ENCODE results near the gene EDNRA. TPM values are rescaled to one million over a fixed set of nuclear protein-coding genes. Genes with fewer than 3 reads are reported as not detected.

EDNRA gene
- total and polyA plus RNA-seq, 8 donors, result 0.58 to 24.6 (median 4.1) TPM; not detected in 1

DNA sequence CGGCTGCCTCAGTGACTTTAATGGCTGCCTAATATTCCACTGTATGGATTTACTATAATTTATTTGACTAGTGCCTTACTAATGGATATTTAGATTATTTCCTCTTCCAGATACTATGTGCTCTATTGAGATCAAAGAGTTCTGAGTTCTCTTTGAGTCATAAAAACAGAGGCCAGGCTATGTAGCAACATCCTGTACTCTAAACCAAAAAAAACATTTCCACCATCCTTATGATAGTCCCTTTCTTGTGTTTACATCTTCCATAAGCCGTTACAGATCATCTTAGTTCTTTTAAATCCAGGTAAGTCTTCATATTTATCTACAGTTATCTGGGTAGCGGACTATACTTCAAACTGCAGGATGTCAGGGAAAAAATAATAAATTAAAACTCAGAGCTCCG, 79.7 kb downstream of the EDNRA start:
- Histone ChIP-seq H3K4me1 (no peaks in the 10 kb centered on the region), H3K27me3 (no peaks in the 10 kb centered on the region), H3K27ac (no peak overlapping the region), H3K9me3 (peaks cover 0 to 8% (median 3%) of the 10 kb centered on the region in 4 donors), H3K36me3 (no peaks in the 10 kb centered on the region), H3K4me3 (no peak overlapping the region)
- TF ChIP-seq POLR2A (IDR thresholded peaks at IDR 0.05) (no peak), EP300 (IDR thresholded peaks at IDR 0.05) (no peak), POLR2AphosphoS5 (IDR thresholded peaks at IDR 0.05) (no peak)
- TF ChIP-seq, protein P1, sequence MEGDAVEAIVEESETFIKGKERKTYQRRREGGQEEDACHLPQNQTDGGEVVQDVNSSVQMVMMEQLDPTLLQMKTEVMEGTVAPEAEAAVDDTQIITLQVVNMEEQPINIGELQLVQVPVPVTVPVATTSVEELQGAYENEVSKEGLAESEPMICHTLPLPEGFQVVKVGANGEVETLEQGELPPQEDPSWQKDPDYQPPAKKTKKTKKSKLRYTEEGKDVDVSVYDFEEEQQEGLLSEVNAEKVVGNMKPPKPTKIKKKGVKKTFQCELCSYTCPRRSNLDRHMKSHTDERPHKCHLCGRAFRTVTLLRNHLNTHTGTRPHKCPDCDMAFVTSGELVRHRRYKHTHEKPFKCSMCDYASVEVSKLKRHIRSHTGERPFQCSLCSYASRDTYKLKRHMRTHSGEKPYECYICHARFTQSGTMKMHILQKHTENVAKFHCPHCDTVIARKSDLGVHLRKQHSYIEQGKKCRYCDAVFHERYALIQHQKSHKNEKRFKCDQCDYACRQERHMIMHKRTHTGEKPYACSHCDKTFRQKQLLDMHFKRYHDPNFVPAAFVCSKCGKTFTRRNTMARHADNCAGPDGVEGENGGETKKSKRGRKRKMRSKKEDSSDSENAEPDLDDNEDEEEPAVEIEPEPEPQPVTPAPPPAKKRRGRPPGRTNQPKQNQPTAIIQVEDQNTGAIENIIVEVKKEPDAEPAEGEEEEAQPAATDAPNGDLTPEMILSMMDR (IDR thresholded peaks at IDR 0.05), result no peak
- 91 to 93% (median 92%) methylated on average over 4 of the region's 4 CpGs for WGBS, 5 donors
- DNase-seq, result no peak
- intact Hi-C loops (cut with DNase I; ENCODE audit: low total_unique reads), result no loop called here

DNA sequence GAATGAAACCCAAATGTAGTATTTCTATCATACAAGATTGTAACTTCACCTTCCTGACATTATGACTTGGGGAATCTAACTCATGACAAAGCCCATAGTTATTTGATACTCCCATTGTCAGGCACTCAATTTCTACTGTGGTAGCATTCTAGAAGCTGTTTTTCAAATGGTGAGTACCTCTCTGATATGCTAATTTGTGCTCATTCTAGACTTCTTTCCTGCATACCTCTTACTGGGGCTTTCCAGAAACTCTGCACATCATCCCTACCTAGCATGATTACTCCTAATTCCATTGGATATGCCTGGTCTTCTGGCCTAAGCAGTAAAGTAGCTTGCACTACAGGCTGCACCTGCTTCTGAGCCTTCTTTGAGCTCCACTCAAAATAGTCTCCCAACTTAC, 85.9 kb downstream of the EDNRA start:
- H3K4me3 ChIP-seq, result no peak overlapping the region
- H3K9me3 ChIP-seq, result peaks cover 0 to 8% (median 3%) of the 10 kb centered on the region in 4 donors
- TF ChIP-seq, protein P1 (IDR thresholded peaks at IDR 0.05), result no peak
- no peak for TF ChIP-seq POLR2A (IDR thresholded peaks at IDR 0.05)
- TF ChIP-seq POLR2AphosphoS5 (IDR thresholded peaks at IDR 0.05), result no peak
- TF ChIP-seq EP300 (IDR thresholded peaks at IDR 0.05), result no peak
- H3K27ac ChIP-seq, result no peak overlapping the region
- no peaks in the 10 kb centered on the region for H3K36me3 ChIP-seq
- H3K4me1 ChIP-seq, result no peaks in the 10 kb centered on the region
- DNase-seq, result no peak
- no peaks in the 10 kb centered on the region for H3K27me3 ChIP-seq
- intact Hi-C loops (cut with DNase I; ENCODE audit: low total_unique reads), result no loop called here

DNA sequence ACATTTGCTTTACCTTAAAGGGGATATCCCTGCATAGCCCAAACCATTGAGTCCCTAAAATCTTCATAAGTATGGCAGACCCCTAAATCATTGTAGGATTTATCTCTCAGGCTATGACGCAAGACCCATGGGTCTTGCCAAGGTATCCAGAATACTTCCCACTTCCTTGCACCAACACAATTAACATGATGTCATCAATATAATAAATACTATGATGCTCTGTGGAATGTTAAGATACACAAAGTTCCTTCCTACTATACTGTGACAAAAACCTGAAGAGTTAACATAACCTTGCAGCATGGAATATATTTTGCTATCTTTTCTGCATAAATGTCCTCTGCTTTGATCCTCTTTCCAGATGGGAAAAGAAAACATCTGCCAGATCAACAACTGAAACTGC, 86.4 kb downstream of the EDNRA start:
- Histone ChIP-seq H3K27me3 (no peaks in the 10 kb centered on the region), H3K4me3 (no peak overlapping the region), H3K4me1 (no peaks in the 10 kb centered on the region), H3K27ac (no peak overlapping the region), H3K36me3 (no peaks in the 10 kb centered on the region), H3K9me3 (peaks cover 0 to 8% (median 3%) of the 10 kb centered on the region in 4 donors)
- WGBS, 5 donors, result 47 to 100% (median 97%) methylated on average over 1 of the region's 1 CpG
- no peak for TF ChIP-seq EP300 (IDR thresholded peaks at IDR 0.05)
- TF ChIP-seq, protein P1 (IDR thresholded peaks at IDR 0.05), result no peak
- no peak for TF ChIP-seq POLR2A (IDR thresholded peaks at IDR 0.05)
- no peak for TF ChIP-seq POLR2AphosphoS5 (IDR thresholded peaks at IDR 0.05)
- intact Hi-C loops (cut with DNase I; ENCODE audit: low total_unique reads), result no loop called here
- no peak for DNase-seq

DNA sequence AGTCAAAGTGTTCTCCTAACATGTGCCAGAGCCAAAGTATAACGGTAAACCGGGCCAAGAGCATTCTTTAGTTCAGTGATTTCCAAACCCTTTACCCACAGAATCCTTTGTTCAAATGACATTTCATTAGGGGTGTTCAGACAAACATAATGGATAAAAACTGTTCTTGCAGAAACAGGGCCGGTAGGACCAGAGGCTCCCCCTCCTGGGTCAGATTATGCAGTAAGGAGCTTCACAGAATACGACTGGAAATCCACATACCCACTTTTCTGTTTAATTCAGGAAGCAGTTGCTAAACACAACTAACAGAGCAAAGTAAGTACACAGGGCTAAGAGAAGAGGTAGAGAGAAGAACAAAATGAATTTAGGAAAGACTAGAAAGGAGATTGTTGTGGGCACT, 89.7 kb downstream of the EDNRA start:
- TF ChIP-seq EP300 (IDR thresholded peaks at IDR 0.05) (no peak), POLR2A (IDR thresholded peaks at IDR 0.05) (no peak), POLR2AphosphoS5 (IDR thresholded peaks at IDR 0.05) (no peak)
- TF ChIP-seq, protein P1 (IDR thresholded peaks at IDR 0.05), result no peak
- Histone ChIP-seq H3K27ac (peak overlapping the region in 2 of 5 donors; percentile 35 to 53), H3K4me3 (no peak overlapping the region), H3K4me1 (no peaks in the 10 kb centered on the region), H3K27me3 (no peaks in the 10 kb centered on the region), H3K9me3 (no peaks in the 10 kb centered on the region), H3K36me3 (no peaks in the 10 kb centered on the region)
- peak in 1 of 2 donors; percentile 19 for DNase-seq
- intact Hi-C loops (cut with DNase I; ENCODE audit: low total_unique reads), result no loop called here
- 35 to 53% (median 50%) methylated on average over 4 of the region's 4 CpGs for WGBS, 5 donors
